ENCODE measurements around the gene NPS.

GRCh38 chr10:127585519-127586023 is 36.5 kb downstream of the NPS start:
- TF ChIP-seq CTCF (IDR thresholded peaks at IDR 0.05 in 8 of 11, conservative IDR thresholded peaks at IDR 0.05 in 3 of 11): no peak
- TF ChIP-seq POLR2A (IDR thresholded peaks at IDR 0.05): no peak
- no peak for TF ChIP-seq POLR2AphosphoS5 (IDR thresholded peaks at IDR 0.05)

All from spleen (tissue), 7 donors.